ENCODE data around the gene CLCN7. TPM values are rescaled to one million over a fixed set of nuclear protein-coding genes. Genes with fewer than 3 reads are reported as not detected.
"Not testable (repeated sequence)": the region's sequence is repeated elsewhere in the genome, so short reads cannot be mapped to it uniquely, and the experiment has no call there.

CLCN7 gene
- total RNA-seq, 2 donors from 2014 or later: 51.9 to 108 TPM

GRCh38 chr16:1485847-1486496, 11.1 kb upstream of the CLCN7 start:
- Histone ChIP-seq H3K27me3 (replicated peaks; ENCODE audit: insufficient read depth) (no peaks in the 10 kb centered on the region), H3K4me1 (replicated peaks) (no peaks in the 10 kb centered on the region), H3K27ac (no peak overlapping the region), H3K9me3 (no peaks in the 10 kb centered on the region), H3K4me3 (no peak overlapping the region), H3K36me3 (no peaks in the 10 kb centered on the region)
- no peak for DNase-seq (ENCODE audit: low spot score)
- WGBS: 93% methylated on average over 39 of the region's 40 CpGs
- intact Hi-C loops (cut with DNase I): no loop called here
- no peak for TF ChIP-seq POLR2A (IDR thresholded peaks at IDR 0.05)
- TF ChIP-seq POLR2AphosphoS5 (IDR thresholded peaks at IDR 0.05): no peak
- TF ChIP-seq, protein P1, sequence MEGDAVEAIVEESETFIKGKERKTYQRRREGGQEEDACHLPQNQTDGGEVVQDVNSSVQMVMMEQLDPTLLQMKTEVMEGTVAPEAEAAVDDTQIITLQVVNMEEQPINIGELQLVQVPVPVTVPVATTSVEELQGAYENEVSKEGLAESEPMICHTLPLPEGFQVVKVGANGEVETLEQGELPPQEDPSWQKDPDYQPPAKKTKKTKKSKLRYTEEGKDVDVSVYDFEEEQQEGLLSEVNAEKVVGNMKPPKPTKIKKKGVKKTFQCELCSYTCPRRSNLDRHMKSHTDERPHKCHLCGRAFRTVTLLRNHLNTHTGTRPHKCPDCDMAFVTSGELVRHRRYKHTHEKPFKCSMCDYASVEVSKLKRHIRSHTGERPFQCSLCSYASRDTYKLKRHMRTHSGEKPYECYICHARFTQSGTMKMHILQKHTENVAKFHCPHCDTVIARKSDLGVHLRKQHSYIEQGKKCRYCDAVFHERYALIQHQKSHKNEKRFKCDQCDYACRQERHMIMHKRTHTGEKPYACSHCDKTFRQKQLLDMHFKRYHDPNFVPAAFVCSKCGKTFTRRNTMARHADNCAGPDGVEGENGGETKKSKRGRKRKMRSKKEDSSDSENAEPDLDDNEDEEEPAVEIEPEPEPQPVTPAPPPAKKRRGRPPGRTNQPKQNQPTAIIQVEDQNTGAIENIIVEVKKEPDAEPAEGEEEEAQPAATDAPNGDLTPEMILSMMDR (IDR thresholded peaks at IDR 0.05): no peak

DNA sequence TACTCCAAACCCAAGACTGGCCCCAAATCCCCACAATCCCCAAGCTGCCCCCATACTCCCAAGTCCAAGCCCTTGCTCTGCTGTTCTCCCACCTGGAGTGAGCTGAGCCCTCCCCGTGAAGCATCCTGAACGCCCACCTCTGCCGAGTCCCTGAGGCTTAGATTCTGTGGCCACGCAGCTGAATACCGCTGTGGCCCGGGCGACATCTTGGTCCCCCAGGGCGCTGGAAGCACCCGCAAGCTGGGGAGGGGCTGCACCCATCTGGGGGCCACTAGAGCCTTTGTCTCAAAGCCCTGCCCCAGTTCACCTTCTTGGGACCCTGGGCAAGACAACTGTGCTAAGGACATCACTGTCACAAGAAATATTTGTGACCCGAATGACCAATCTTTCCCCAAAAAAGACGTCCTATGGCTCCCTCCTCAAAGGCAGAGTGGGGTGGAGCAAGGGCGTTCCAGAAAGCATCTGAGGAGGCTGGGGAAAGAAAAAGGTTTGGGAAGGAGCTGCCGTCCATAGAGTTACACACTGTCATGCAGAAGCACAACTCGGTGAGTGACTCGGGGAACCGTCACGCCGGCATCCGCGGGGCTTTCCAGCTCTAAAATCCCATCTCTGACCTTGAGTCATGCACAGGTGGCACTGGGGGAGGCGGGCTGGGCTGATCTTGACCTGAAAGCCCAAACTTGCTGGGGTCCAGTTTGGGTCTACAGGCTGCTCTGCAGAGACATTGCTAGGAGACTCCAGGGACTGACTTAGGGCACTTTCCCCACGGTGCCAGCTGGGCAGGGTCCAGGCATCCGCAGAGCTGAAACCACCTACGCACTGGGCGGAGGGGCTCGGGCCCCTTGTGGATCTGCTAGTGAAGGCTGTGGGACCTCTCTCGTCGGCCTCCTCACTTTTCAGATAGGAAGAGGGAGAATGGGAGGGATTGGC, 7.3 kb upstream of the CLCN7 start:
- Histone ChIP-seq H3K9me3 (no peaks in the 10 kb centered on the region), H3K27ac (no peak overlapping the region), H3K36me3 (no peaks in the 10 kb centered on the region), H3K4me1 (replicated peaks) (no peaks in the 10 kb centered on the region), H3K27me3 (replicated peaks; ENCODE audit: insufficient read depth) (no peaks in the 10 kb centered on the region), H3K4me3 (no peak overlapping the region)
- intact Hi-C loops (cut with DNase I): no loop called here
- no peak for DNase-seq (ENCODE audit: low spot score)
- no peak for TF ChIP-seq POLR2A (IDR thresholded peaks at IDR 0.05)
- TF ChIP-seq, protein P1 (IDR thresholded peaks at IDR 0.05): no peak
- no peak for TF ChIP-seq POLR2AphosphoS5 (IDR thresholded peaks at IDR 0.05)
- 77% methylated on average over 28 of the region's 28 CpGs for WGBS

DNA sequence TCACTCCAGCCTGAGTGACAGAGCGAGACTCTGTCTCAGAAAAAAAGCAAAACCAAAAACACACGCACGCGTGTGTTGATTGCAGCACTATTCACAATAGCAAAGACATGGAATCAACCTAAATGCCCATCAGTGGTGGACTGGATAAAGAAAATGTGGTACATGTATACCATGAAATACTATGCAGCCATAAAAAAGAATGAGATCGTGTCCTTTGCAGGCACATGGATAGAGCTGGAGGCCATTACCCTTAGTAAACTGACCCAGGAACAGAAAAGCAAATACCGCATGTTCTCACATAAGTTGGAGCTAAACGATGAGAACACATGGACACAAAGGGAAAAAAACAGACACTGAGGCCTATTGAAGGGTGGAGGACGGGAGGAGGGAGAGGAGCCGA, 4.1 kb upstream of the CLCN7 start:
- H3K4me1 ChIP-seq (replicated peaks); H3K36me3 ChIP-seq; H3K27me3 ChIP-seq (replicated peaks; ENCODE audit: insufficient read depth); H3K27ac ChIP-seq; DNase-seq (ENCODE audit: low spot score); H3K9me3 ChIP-seq; H3K4me3 ChIP-seq: not testable (repeated sequence)
- WGBS: 87% methylated on average over 9 of the region's 9 CpGs
- intact Hi-C loops (cut with DNase I): loop anchor here (5.0 kb wide), 1 partner anchor 133 kb away; the partner anchor contains the start of genes CRAMP1 and IFT140

GRCh38 chr16:1477033-1477432, 2.2 kb upstream of the CLCN7 start:
- no peak overlapping the region for H3K27ac ChIP-seq
- H3K4me1 ChIP-seq (replicated peaks): peaks cover 7% of the 10 kb centered on the region
- WGBS: 81% methylated on average over 10 of the region's 10 CpGs
- H3K36me3 ChIP-seq: no peaks in the 10 kb centered on the region
- TF ChIP-seq POLR2A (IDR thresholded peaks at IDR 0.05): no peak
- TF ChIP-seq POLR2AphosphoS5 (IDR thresholded peaks at IDR 0.05): no peak
- TF ChIP-seq, protein P1 (IDR thresholded peaks at IDR 0.05): no peak
- no peaks in the 10 kb centered on the region for H3K27me3 ChIP-seq (replicated peaks; ENCODE audit: insufficient read depth)
- DNase-seq (ENCODE audit: low spot score): no peak
- no peaks in the 10 kb centered on the region for H3K9me3 ChIP-seq
- H3K4me3 ChIP-seq: no peak overlapping the region
- intact Hi-C loops (cut with DNase I): loop anchor here (5.0 kb wide), 1 partner anchor 135 kb away; the partner anchor contains the start of genes CRAMP1 and IFT140

DNA sequence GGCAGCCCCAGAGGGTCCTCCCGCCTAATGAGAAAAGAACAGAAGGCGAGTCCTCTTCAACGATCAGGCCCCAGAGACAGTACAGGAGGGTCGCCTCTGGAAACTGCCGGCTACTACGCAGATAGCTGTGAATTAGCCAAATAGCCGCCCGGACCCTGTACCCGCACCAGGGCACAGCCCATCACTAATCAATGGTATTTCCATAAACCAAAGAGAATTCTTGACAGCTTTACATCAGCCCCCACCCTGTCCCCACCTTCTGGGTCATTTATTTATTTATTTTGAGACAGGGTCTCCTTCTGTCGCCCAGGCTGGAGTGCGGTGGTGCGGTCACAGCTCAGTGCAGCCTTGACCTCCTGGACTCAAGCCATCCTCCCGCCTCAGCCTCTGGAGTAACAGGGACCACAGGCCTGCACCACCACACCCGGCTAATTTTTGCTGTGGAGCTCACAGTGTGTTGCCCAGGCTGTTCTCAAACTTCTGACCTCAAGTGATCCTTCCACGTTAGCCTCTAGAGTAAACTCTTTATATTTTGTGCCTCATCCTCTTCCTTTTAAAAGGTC, 805 bp upstream of the CLCN7 start:
- no peaks in the 10 kb centered on the region for H3K36me3 ChIP-seq
- peaks cover 7% of the 10 kb centered on the region for H3K4me1 ChIP-seq (replicated peaks)
- no peaks in the 10 kb centered on the region for H3K9me3 ChIP-seq
- TF ChIP-seq POLR2AphosphoS5 (IDR thresholded peaks at IDR 0.05): no peak
- TF ChIP-seq, protein P1 (IDR thresholded peaks at IDR 0.05): no peak
- TF ChIP-seq POLR2A (IDR thresholded peaks at IDR 0.05): no peak
- H3K27ac ChIP-seq: peak overlapping the region; percentile 81 to 86
- WGBS: 56% methylated on average over 15 of the region's 15 CpGs
- H3K27me3 ChIP-seq (replicated peaks; ENCODE audit: insufficient read depth): no peaks in the 10 kb centered on the region
- intact Hi-C loops (cut with DNase I): loop anchor here (5.0 kb wide), 1 partner anchor 137 kb away; the partner anchor contains the start of genes CRAMP1 and IFT140
- DNase-seq (ENCODE audit: low spot score): no peak
- H3K4me3 ChIP-seq: peak overlapping the region; percentile 90 to 99

Data from prostate gland (tissue), 2 donors.